Esophagus squamous epithelium (tissue), 5 donors: ENCODE results near the gene GAS7. TPM values are rescaled to one million over a fixed set of nuclear protein-coding genes. Genes with fewer than 3 reads are reported as not detected.
A peak's percentile ranks its signal among the peaks of the same experiment; 100 is the strongest.
"Not testable (repeated sequence)": the region's sequence is repeated elsewhere in the genome, so short reads cannot be mapped to it uniquely, and the experiment has no call there.

Experiments
- DNase-seq: peaks from one replicate; lab custom pipeline; 2025; lab: John Stamatoyannopoulos, UW
- H3K27ac ChIP-seq, 4 donors: fragments of 200-600 bp; sonication (generic); one replicate each; pipeline ENCODE4 v1.5.1; 2016 to 2019; ENCODE audit warnings: mild to moderate bottlenecking in 1 of 4
- H3K27me3 ChIP-seq, 4 donors: fragments of 200-600 bp; sonication (generic); 1 replicate in 3 of 4; 2 replicates in 1 of 4; pipeline versions ENCODE4 v1.5.1 to v1.6.0; 2017 to 2021; ENCODE audit warnings: antibody characterized with exemption in 1 of 4
- H3K36me3 ChIP-seq, 3 donors: fragments of 200-600 bp; sonication (generic); one replicate each; pipeline ENCODE4 v1.5.1; 2016 to 2019
- H3K4me1 ChIP-seq, 3 donors: fragments of 200-600 bp; sonication (generic); one replicate each; pipeline ENCODE4 v1.5.1; 2017 to 2019
- H3K4me3 ChIP-seq, 4 donors: fragments of 200-600 bp; sonication (generic); 1 replicate in 3 of 4; 2 replicates in 1 of 4; pipeline ENCODE4 v1.5.1; 2016 to 2019; ENCODE audit warnings: mild to moderate bottlenecking in 2 of 4, moderate library complexity in 1 of 4
- H3K9me3 ChIP-seq, 3 donors: fragments of 200-600 bp; sonication (generic); one replicate each; pipeline ENCODE4 v1.5.1; 2016 to 2019
- POLR2A ChIP-seq, 4 donors: fragments of 450-650 bp; IDR thresholded peaks; one replicate each; pipeline ENCODE4 v1.6.1; 2017; ENCODE audit warnings: antibody characterized with exemption in 4 of 4, mild to moderate bottlenecking in 4 of 4, moderate library complexity in 3 of 4
- WGBS, 2 donors: methylation state at CpG; one replicate each; pipeline ENCODE4 v1.1.5; 2018; 5-methylcytosine and 5-hydroxymethylcytosine counted together
- intact Hi-C: fragments of 100-400 bp; cut with DNase I; formaldehyde crosslinking; loops from one replicate; pipeline ENCODE4 v1.15.0; 2022
- total RNA-seq, 4 donors: library from RNA; depleted of rRNA; stranded (reverse); fragments of >200 nt; gene quantifications; one replicate each; pipeline ENCODE4 v1.1.0, GENCODE V29; 2016
- TF ChIP-seq, protein P1 (sequence below), 6 experiments: fragments of 450-650 bp in 4 of 6; fragments of 200-600 bp in 2 of 6; sonication (generic) in 2 of 6; IDR thresholded peaks; one replicate each; pipeline ENCODE4 v1.5.1; 2016 to 2019; ENCODE audit warnings: antibody characterized with exemption in 6 of 6, mild to moderate bottlenecking in 4 of 6, moderate library complexity in 4 of 6
- donor health status: DM: yes; HTN: yes; CAD: no.

Gene GAS7
- total RNA-seq, 4 donors from 2014 or later = 16.8 to 39.1 (median 30.1) TPM

DNA sequence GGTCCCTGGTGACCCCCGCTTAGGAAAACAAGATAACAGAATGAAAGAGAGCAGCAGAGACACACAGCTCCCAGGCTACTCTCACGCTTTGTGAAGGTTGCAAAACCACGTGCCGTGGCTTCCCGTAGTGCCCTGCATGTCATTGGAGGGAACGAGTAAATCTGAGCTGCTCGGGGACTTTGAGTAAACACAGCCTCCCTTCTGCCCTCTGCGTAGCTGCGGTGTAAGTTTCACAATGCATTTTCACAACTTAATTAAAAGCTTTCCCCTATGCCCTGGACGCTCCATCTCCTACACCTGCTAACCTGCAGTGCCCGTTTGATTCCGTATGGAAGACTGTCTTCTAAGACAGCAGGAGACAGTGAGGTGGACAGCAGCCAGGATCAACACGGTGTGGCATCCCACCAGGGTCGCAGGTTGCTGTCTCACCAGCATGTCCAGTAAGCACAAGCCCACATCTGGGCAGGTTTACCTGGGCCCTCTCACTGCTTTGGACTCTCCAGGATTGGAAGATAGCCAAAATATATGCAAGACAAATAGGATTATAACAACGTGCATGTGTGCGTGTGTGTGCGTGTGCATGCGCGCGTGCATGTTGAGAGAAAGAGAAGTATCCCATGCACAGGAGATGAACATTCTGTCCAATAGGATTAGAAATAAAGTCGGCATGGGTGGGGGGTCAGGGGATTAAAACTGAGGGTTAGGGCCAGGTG lies 177.0 kb downstream of the GAS7 start:
- no peaks in the 10 kb centered on the region for H3K27me3 ChIP-seq
- no peak for TF ChIP-seq POLR2A (IDR thresholded peaks at IDR 0.05)
- TF ChIP-seq, protein P1, sequence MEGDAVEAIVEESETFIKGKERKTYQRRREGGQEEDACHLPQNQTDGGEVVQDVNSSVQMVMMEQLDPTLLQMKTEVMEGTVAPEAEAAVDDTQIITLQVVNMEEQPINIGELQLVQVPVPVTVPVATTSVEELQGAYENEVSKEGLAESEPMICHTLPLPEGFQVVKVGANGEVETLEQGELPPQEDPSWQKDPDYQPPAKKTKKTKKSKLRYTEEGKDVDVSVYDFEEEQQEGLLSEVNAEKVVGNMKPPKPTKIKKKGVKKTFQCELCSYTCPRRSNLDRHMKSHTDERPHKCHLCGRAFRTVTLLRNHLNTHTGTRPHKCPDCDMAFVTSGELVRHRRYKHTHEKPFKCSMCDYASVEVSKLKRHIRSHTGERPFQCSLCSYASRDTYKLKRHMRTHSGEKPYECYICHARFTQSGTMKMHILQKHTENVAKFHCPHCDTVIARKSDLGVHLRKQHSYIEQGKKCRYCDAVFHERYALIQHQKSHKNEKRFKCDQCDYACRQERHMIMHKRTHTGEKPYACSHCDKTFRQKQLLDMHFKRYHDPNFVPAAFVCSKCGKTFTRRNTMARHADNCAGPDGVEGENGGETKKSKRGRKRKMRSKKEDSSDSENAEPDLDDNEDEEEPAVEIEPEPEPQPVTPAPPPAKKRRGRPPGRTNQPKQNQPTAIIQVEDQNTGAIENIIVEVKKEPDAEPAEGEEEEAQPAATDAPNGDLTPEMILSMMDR (IDR thresholded peaks at IDR 0.05) = no peak
- H3K36me3 ChIP-seq = no peaks in the 10 kb centered on the region
- no peak overlapping the region for H3K4me3 ChIP-seq
- 46 to 52% methylated on average over 15 to 20 of the region's 21 CpGs for WGBS, 2 donors
- H3K27ac ChIP-seq = no peak overlapping the region
- H3K4me1 ChIP-seq = peaks cover 7 to 39% (median 14%) of the 10 kb centered on the region in 3 donors
- H3K9me3 ChIP-seq = no peaks in the 10 kb centered on the region
- intact Hi-C loops = no loop called here
- DNase-seq = no peak

DNA sequence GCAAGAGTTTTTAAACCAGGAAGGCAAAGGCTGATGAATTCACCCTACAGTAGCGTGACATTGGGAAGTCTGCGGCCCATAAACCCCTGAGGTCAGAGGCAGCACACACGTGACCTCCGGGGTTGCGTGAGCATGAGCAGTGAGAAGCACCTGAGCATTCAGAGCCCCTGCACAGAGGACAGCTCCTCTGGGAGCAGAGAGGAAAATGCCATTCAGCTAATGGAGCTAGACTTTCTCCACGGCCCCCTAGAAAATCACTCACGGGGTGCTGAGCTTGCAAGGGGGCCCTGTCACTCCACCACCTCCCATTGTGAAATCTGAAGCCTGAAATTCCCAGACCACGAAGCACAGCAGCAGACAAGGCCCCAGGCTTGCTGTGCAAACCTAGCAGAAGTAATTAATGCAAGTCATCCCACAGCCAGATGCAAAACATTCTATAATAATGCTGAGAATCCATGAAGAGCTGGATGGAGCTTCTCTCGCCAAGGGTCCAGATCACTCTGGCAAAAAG lies 178.4 kb downstream of the GAS7 start:
- H3K27ac ChIP-seq = no peak overlapping the region
- peaks cover 2 to 32% (median 14%) of the 10 kb centered on the region in 3 donors for H3K4me1 ChIP-seq
- no peak overlapping the region for H3K4me3 ChIP-seq
- intact Hi-C loops = no loop called here
- H3K9me3 ChIP-seq = no peaks in the 10 kb centered on the region
- H3K27me3 ChIP-seq = no peaks in the 10 kb centered on the region
- WGBS, 2 donors = 39 to 40% methylated on average over 5 to 6 of the region's 9 CpGs
- H3K36me3 ChIP-seq = no peaks in the 10 kb centered on the region
- DNase-seq = no peak
- no peak for TF ChIP-seq POLR2A (IDR thresholded peaks at IDR 0.05)
- TF ChIP-seq, protein P1 (IDR thresholded peaks at IDR 0.05) = no peak

DNA sequence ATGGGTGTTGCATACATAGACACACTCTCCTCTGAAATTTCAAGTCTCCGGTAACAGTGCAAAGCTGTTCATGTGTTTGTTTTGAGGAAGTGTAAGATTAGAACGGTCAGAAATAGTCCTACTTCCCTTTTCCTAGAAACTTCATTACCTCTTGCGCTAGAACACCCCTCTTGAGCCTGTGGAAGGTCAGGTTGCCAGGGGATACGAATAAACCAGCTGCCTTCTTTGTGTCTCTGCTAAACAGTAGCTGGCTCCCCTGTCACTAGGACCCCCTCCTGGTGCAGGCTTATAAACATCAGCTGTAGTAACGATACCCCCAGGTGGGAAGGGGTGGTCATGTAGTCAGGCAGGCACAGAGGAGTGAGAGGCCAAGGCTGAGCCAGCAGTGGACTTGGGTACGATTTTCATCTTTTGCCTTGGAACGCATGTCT lies 179.9 kb downstream of the GAS7 start:
- Histone ChIP-seq H3K4me3 (no peak overlapping the region), H3K27me3 (no peaks in the 10 kb centered on the region), H3K9me3 (no peaks in the 10 kb centered on the region), H3K27ac (peak overlapping the region in 1 of 4 donors; percentile 42), H3K36me3 (no peaks in the 10 kb centered on the region), H3K4me1 (peaks cover 2 to 40% (median 14%) of the 10 kb centered on the region in 3 donors)
- 57 to 74% methylated on average over 7 of the region's 7 CpGs for WGBS, 2 donors
- TF ChIP-seq, protein P1 (IDR thresholded peaks at IDR 0.05) = no peak
- TF ChIP-seq POLR2A (IDR thresholded peaks at IDR 0.05) = no peak
- intact Hi-C loops = no loop called here
- DNase-seq = no peak

DNA sequence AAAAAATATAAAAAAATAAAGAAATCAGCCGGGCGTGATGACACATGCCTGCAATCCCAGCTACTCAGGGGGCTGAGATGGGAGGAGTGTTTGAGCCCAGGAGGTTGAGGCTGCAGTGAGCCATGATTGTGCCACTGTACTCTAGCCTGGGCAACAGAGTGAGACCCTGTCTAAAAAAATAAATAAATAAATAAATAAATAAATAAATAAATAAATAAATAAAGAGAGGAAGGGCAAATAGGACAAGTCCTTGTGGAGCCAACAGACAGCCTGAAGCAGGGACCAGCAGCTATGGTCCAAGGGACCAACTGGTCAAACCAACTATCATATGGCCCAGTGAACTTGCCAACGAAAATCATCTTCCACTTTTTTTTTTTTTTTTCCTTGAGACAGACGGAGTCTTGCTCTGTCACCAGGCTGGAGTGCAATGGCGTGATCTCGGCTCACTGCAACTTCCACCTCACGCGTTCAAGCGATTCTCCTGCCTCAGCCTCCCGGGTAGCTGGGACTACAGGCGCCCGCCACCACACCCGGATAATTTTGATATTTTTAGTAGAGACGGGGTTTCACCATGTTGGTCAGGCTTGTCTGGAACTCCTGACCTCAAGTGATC lies 181.3 kb downstream of the GAS7 start:
- H3K4me3 ChIP-seq, intact Hi-C loops, H3K27me3 ChIP-seq, H3K9me3 ChIP-seq, DNase-seq, H3K27ac ChIP-seq, H3K36me3 ChIP-seq: not testable (repeated sequence)
- 87 to 94% methylated on average over 13 to 14 of the region's 14 CpGs for WGBS, 2 donors
- peaks cover 2 to 38% (median 14%) of the 10 kb centered on the region in 3 donors for H3K4me1 ChIP-seq

DNA sequence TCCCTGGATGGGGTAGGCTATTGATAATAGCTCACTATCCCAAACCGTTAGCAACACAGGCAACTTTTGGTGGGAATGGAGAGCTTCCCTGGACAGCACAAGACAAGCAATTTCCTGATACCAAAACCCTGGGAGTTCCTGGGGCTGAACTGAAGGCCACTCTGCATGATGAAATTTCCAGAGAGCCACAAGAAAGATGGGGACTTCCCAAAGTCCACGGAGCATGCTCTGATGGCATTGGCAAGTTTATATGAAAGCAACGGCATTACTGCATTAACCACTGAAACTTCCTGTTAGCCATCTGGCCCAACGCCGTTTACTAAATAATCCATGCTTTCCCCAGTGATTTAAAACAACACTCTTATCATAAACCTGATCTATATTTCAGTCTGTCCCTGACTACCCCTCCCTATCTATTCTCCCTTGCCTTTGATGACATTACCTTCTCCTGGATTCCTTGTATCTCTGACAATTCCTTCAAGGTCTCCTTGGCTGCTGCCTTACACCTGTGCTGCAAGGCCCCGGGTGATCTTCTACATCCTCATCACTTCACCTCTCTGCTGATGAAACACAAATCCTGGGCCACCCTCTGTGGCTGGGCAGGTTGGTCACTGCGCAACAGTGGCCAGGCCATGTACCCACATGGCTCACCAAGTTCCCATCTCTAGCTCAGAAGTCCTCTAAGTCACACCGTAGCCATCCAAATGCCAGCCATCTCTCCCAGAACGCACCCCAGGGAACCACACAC lies 184.9 kb downstream of the GAS7 start:
- H3K27me3 ChIP-seq = no peaks in the 10 kb centered on the region
- no peak overlapping the region for H3K4me3 ChIP-seq
- 62 to 67% methylated on average over 8 to 9 of the region's 9 CpGs for WGBS, 2 donors
- no peaks in the 10 kb centered on the region for H3K9me3 ChIP-seq
- TF ChIP-seq, protein P1 (IDR thresholded peaks at IDR 0.05) = no peak
- no peak for TF ChIP-seq POLR2A (IDR thresholded peaks at IDR 0.05)
- no peak for DNase-seq
- peaks cover 0 to 22% (median 6%) of the 10 kb centered on the region in 3 donors for H3K4me1 ChIP-seq
- intact Hi-C loops = no loop called here
- no peaks in the 10 kb centered on the region for H3K36me3 ChIP-seq
- peak overlapping the region in 1 of 4 donors; percentile 28 for H3K27ac ChIP-seq
